Measurements from ENCODE around the gene MRC2.
"Not testable (repeated sequence)": the region's sequence is repeated elsewhere in the genome, so short reads cannot be mapped to it uniquely, and the experiment has no call there.

The MRC2 gene

DNA sequence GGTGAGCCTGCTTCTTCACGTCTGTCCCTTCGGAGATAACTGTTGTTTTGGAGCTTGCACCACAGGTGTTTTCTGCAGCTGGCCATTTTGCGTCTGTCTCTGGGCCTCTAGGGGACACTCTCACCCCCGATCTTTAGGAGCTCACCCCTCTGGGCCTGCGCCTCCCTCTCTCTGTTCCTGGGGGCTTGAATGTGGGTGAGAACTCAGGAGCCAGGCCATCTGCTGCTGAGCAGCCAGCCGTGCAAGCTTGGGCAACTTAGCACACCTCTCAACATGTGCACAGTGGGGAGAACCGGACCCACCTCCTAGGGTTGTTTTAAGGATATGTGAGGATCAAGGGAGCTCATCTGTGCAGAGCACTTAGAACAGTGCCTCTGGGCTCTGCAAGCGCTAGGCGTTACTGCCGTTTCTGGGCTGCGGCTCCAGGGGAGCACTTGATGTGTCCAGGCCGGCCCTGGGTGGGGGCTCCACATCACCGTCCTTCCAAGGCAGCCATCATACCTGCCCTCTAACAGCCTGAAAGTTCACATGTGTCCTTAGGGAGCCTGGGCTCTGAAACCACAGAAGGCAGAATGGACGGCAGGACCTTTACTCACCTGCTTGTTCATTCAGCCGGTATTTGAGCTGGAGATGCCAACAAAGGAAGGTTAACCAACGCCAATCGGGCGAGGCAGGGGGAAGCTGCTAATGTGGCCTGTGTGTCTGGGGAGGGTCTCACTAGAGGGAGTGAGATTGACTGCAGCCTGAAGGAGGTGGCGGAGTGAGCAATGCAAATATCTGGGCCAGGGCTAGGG lies 66.3 kb downstream of the MRC2 start:
- ChIA-PET CTCF (interaction anchor here (0.6 to 1.1 kb wide), 3 partner anchors 56 to 289 kb away, joined by 3 to 5 read pairs (median 3); no protein-coding TSS in a partner anchor), POLR2A (no interaction called here)
- TF ChIP-seq L3MBTL2 (conservative IDR thresholded peaks at IDR 0.05) (no peak), FOXA1 (IDR thresholded peaks at IDR 0.05) (no peak), LEF1 (IDR thresholded peaks at IDR 0.05; ENCODE audit: borderline replicate concordance) (no peak), FOXK2 (IDR thresholded peaks at IDR 0.05) (no peak), CTBP1 (IDR thresholded peaks at IDR 0.05; ENCODE audit: borderline replicate concordance) (no peak), BHLHE40 (IDR thresholded peaks at IDR 0.05; ENCODE audit: borderline replicate concordance) (no peak), PKNOX1 (IDR thresholded peaks at IDR 0.05) (no peak), ELF4 (IDR thresholded peaks at IDR 0.05) (no peak), ARNT (IDR thresholded peaks at IDR 0.05) (no peak), FOXM1 (IDR thresholded peaks at IDR 0.05; ENCODE audit: borderline replicate concordance) (no peak), NFRKB (IDR thresholded peaks at IDR 0.05) (no peak), TARDBP (IDR thresholded peaks at IDR 0.05) (no peak)
- DNase-seq (ENCODE audit: extremely low spot score): no peak

DNA sequence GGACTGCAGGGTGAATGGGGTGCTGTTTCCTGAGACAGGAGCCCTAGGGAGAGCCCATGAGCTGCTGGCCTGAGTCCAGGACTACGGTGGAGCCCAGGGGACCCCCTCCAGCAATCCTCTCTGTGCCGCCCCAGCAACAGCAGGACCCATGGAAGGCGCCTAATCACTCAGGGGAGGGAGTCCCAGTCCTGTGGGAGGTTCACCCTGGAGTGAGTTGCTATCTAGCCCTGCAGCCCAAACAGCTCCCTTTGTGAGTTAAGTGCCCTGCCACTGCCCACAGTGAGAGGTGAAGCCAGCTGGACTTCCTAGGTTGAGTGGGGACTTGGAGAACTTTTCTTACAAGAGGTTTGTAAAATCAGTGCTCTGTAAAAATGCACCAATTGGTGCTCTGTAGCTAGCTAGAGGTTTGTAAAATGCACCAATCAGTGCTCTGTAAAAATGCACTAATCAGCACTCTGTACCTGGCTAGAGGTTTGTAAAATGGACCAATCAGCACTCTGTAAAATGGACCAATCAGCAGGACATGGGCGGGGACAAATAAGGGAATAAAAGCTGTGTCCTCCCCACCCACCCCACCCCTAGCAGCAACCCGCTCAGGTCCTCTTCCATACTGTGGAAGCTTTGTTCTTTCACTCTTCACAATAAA lies 67.7 kb downstream of the MRC2 start:
- CTCF ChIA-PET: not testable (repeated sequence)

DNA sequence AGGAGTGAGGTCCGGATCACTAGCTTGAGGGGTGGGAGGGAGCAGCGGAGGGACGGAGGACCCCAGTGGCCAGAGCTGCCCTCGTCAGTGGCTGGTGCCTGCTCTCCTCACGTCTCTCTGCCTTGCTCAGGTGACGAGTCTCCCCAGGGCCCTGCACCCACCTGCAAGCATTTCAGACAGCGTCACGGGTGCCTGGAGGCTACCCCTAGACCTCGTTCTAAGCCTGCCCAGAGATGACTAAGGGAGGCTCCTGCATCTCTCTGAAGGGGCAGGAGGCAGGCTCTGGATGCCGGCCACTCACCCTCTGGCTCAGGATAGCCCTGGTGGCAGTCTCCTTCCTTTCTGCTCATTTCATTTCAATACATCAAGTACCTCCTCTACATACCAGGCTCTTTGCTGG lies 68.8 kb downstream of the MRC2 start:
- ChIA-PET CTCF (no interaction called here), POLR2A (no interaction called here)
- no peak for TF ChIP-seq LEF1 (IDR thresholded peaks at IDR 0.05; ENCODE audit: borderline replicate concordance)
- TF ChIP-seq HDGF (IDR thresholded peaks at IDR 0.05; ENCODE audit: borderline replicate concordance): no peak
- no peak for TF ChIP-seq ARNT (IDR thresholded peaks at IDR 0.05)
- no peak for TF ChIP-seq FOXA1 (IDR thresholded peaks at IDR 0.05)
- TF ChIP-seq CTBP1 (IDR thresholded peaks at IDR 0.05; ENCODE audit: borderline replicate concordance): no peak
- TF ChIP-seq BHLHE40 (IDR thresholded peaks at IDR 0.05; ENCODE audit: borderline replicate concordance): no peak
- no peak for TF ChIP-seq L3MBTL2 (conservative IDR thresholded peaks at IDR 0.05)

More for the DNA sequence above, 67.7 kb downstream of the MRC2 start:
- DNase-seq (ENCODE audit: extremely low spot score); POLR2A ChIA-PET: not testable (repeated sequence)

DNA sequence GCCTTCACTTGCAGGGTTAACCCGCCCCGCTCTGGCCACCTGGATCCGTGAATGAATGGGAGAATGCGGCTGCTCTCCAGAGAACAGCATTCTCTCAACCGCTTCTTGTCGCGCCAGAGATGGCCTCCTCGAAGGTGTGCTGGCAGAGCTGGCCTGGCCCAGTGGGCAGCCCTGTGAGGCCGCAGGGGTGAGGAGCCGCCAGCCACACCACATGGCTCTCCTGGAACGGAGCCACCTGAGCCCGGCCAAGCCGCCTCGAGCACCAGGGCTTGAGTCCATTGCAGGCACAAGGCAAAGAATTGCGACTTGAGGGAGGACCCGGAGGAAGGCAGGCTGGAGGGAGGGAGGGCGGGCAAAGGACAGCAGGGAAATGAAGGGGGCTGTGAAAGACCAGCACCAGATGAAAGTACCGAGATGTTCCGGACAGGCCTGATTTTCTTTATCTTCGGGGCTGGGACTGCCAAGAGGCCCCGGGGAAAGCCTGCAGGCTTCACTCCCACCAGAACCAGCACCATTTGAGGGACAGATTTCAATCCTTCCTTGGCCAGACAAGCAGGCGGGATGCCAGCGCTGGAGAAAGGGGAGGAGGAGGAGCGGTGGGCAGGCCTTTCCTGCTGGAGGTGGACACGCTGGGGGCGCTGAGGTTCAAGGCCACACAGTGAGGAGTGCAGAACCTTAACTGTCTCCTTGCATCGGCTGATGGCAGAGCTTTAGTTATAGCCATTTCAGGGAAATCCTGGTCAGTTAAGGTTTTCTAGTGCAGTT lies 69.4 kb downstream of the MRC2 start:
- DNase-seq (ENCODE audit: extremely low spot score): no peak
- POLR2A ChIA-PET: no interaction called here
- CTCF ChIA-PET: no interaction called here
- TF ChIP-seq BHLHE40 (IDR thresholded peaks at IDR 0.05; ENCODE audit: borderline replicate concordance) (no peak), HDGF (IDR thresholded peaks at IDR 0.05; ENCODE audit: borderline replicate concordance) (no peak)

More for the DNA sequence above, 68.8 kb downstream of the MRC2 start:
- DNase-seq (ENCODE audit: extremely low spot score): no peak

DNA sequence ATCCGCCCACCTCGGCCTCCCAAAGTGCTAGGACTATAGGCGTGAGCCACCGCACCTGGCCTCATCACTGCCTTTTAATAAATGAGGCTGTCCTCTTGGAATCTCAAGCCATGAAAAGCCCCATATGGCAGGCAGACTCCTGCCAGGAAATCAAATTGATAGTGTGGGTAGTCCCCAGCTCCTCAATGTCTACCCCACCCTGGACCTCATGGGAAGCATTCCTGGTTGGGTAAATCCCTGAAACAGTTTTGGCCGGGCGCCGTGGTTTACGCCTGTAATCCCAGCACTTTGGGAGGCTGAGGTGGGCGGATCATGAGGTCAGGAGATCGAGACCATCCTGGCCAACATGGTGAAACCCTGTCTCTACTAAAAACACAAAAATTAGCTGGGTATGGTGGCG lies 71.0 kb downstream of the MRC2 start:
- POLR2A ChIA-PET; DNase-seq (ENCODE audit: extremely low spot score); CTCF ChIA-PET: not testable (repeated sequence)

GRCh38 chr17:62700964-62701705 lies 73.7 kb downstream of the MRC2 start:
- no peak for DNase-seq (ENCODE audit: extremely low spot score)
- ChIA-PET POLR2A (no interaction called here), CTCF (interaction anchor here (0.7 kb wide), 1 partner anchor 911 kb away, joined by 3 read pairs; no protein-coding TSS in a partner anchor)
- no peak for TF ChIP-seq FOXK2 (IDR thresholded peaks at IDR 0.05)
- no peak for TF ChIP-seq L3MBTL2 (conservative IDR thresholded peaks at IDR 0.05)
- TF ChIP-seq FOXM1 (IDR thresholded peaks at IDR 0.05; ENCODE audit: borderline replicate concordance): no peak
- TF ChIP-seq CTBP1 (IDR thresholded peaks at IDR 0.05; ENCODE audit: borderline replicate concordance): no peak
- no peak for TF ChIP-seq TARDBP (IDR thresholded peaks at IDR 0.05)
- no peak for TF ChIP-seq NFRKB (IDR thresholded peaks at IDR 0.05)
- TF ChIP-seq ELF4 (IDR thresholded peaks at IDR 0.05): no peak
- TF ChIP-seq FOXA1 (IDR thresholded peaks at IDR 0.05): no peak
- no peak for TF ChIP-seq ARNT (IDR thresholded peaks at IDR 0.05)
- TF ChIP-seq HDGF (IDR thresholded peaks at IDR 0.05; ENCODE audit: borderline replicate concordance): no peak
- TF ChIP-seq SP1 (IDR thresholded peaks at IDR 0.05): no peak
- TF ChIP-seq LEF1 (IDR thresholded peaks at IDR 0.05; ENCODE audit: borderline replicate concordance): no peak
- TF ChIP-seq ZNF384 (IDR thresholded peaks at IDR 0.05): no peak
- TF ChIP-seq BHLHE40 (IDR thresholded peaks at IDR 0.05; ENCODE audit: borderline replicate concordance): no peak
- TF ChIP-seq PKNOX1 (IDR thresholded peaks at IDR 0.05): no peak
- no peak for TF ChIP-seq SUZ12 (IDR thresholded peaks at IDR 0.05)

Measured in HEK293T (cell line).